ENCODE data around the gene TMEM50B.
"Not testable (repeated sequence)": the region's sequence is repeated elsewhere in the genome, so short reads cannot be mapped to it uniquely, and the experiment has no call there.

Gene TMEM50B

GRCh38 chr21:33479679-33480480 lies at the start of gene TMEM50B:
Gene TMEM50B (minus strand): TSS chr21:33479974. CDS start chr21:33468885, 11,089 bp downstream.
- no peaks in the 10 kb centered on the region for H3K36me3 ChIP-seq (ENCODE audit: control insufficient read depth, insufficient read depth, low read length)
- peaks cover 4% of the 10 kb centered on the region for H3K4me1 ChIP-seq (ENCODE audit: control insufficient read depth, insufficient read depth, low read length)
- peak within 1 kb of the TSS; percentile 68 for H3K9ac ChIP-seq (ENCODE audit: low read depth, low read length)
- no peaks in the 10 kb centered on the region for H3K9me3 ChIP-seq (ENCODE audit: control insufficient read depth, insufficient read depth, low read length)
- H3K27me3 ChIP-seq (ENCODE audit: control insufficient read depth, insufficient read depth, low read length): peaks cover 2% of the 10 kb centered on the region
- H3K4me3 ChIP-seq (ENCODE audit: low read depth, low read length): peak within 1 kb of the TSS; percentile 92

- H3K27me3 ChIP-seq (ENCODE audit: control insufficient read depth, insufficient read depth, low read length): no peaks in the 10 kb centered on the region
- H3K4me3 ChIP-seq (ENCODE audit: low read depth, low read length): no peak overlapping the region
- H3K9ac ChIP-seq (ENCODE audit: low read depth, low read length): no peak overlapping the region
- H3K36me3 ChIP-seq (ENCODE audit: control insufficient read depth, insufficient read depth, low read length): peaks cover 41% of the 10 kb centered on the region
- no peaks in the 10 kb centered on the region for H3K9me3 ChIP-seq (ENCODE audit: control insufficient read depth, insufficient read depth, low read length)
- no peaks in the 10 kb centered on the region for H3K4me1 ChIP-seq (ENCODE audit: control insufficient read depth, insufficient read depth, low read length)
Observed at GRCh38 chr21:33522953-33523349, 43.2 kb upstream of the TMEM50B start.

GRCh38 chr21:33522297-33522952 lies 42.7 kb upstream of the TMEM50B start:
- H3K36me3 ChIP-seq (ENCODE audit: control insufficient read depth, insufficient read depth, low read length): peaks cover 40% of the 10 kb centered on the region
- no peak overlapping the region for H3K4me3 ChIP-seq (ENCODE audit: low read depth, low read length)
- no peak overlapping the region for H3K9ac ChIP-seq (ENCODE audit: low read depth, low read length)
- no peaks in the 10 kb centered on the region for H3K9me3 ChIP-seq (ENCODE audit: control insufficient read depth, insufficient read depth, low read length)
- no peaks in the 10 kb centered on the region for H3K4me1 ChIP-seq (ENCODE audit: control insufficient read depth, insufficient read depth, low read length)
- H3K27me3 ChIP-seq (ENCODE audit: control insufficient read depth, insufficient read depth, low read length): no peaks in the 10 kb centered on the region

GRCh38 chr21:33518899-33519298 lies 39.1 kb upstream of the TMEM50B start:
- no peaks in the 10 kb centered on the region for H3K9me3 ChIP-seq (ENCODE audit: control insufficient read depth, insufficient read depth, low read length)
- no peak overlapping the region for H3K9ac ChIP-seq (ENCODE audit: low read depth, low read length)
- H3K27me3 ChIP-seq (ENCODE audit: control insufficient read depth, insufficient read depth, low read length): no peaks in the 10 kb centered on the region
- H3K36me3 ChIP-seq (ENCODE audit: control insufficient read depth, insufficient read depth, low read length): peaks cover 41% of the 10 kb centered on the region
- H3K4me1 ChIP-seq (ENCODE audit: control insufficient read depth, insufficient read depth, low read length): no peaks in the 10 kb centered on the region
- no peak overlapping the region for H3K4me3 ChIP-seq (ENCODE audit: low read depth, low read length)

GRCh38 chr21:33514229-33514628 lies 34.5 kb upstream of the TMEM50B start:
- peaks cover 59% of the 10 kb centered on the region for H3K36me3 ChIP-seq (ENCODE audit: control insufficient read depth, insufficient read depth, low read length)

GRCh38 chr21:33512481-33512880 lies 32.7 kb upstream of the TMEM50B start:
- H3K9me3 ChIP-seq (ENCODE audit: control insufficient read depth, insufficient read depth, low read length): no peaks in the 10 kb centered on the region
- H3K4me3 ChIP-seq (ENCODE audit: low read depth, low read length): no peak overlapping the region
- H3K27me3 ChIP-seq (ENCODE audit: control insufficient read depth, insufficient read depth, low read length): no peaks in the 10 kb centered on the region
- no peak overlapping the region for H3K9ac ChIP-seq (ENCODE audit: low read depth, low read length)
- no peaks in the 10 kb centered on the region for H3K4me1 ChIP-seq (ENCODE audit: control insufficient read depth, insufficient read depth, low read length)
- peaks cover 53% of the 10 kb centered on the region for H3K36me3 ChIP-seq (ENCODE audit: control insufficient read depth, insufficient read depth, low read length)

More at GRCh38 chr21:33514229-33514628, 34.5 kb upstream of the TMEM50B start:
- H3K9me3 ChIP-seq (ENCODE audit: control insufficient read depth, insufficient read depth, low read length): no peaks in the 10 kb centered on the region
- no peak overlapping the region for H3K9ac ChIP-seq (ENCODE audit: low read depth, low read length)
- H3K27me3 ChIP-seq (ENCODE audit: control insufficient read depth, insufficient read depth, low read length): no peaks in the 10 kb centered on the region
- no peak overlapping the region for H3K4me3 ChIP-seq (ENCODE audit: low read depth, low read length)
- H3K4me1 ChIP-seq (ENCODE audit: control insufficient read depth, insufficient read depth, low read length): no peaks in the 10 kb centered on the region

- Histone ChIP-seq H3K36me3 (ENCODE audit: control insufficient read depth, insufficient read depth, low read length) (peaks cover 53% of the 10 kb centered on the region), H3K4me3 (ENCODE audit: low read depth, low read length) (no peak overlapping the region), H3K9me3 (ENCODE audit: control insufficient read depth, insufficient read depth, low read length) (no peaks in the 10 kb centered on the region), H3K9ac (ENCODE audit: low read depth, low read length) (no peak overlapping the region), H3K27me3 (ENCODE audit: control insufficient read depth, insufficient read depth, low read length) (no peaks in the 10 kb centered on the region), H3K4me1 (ENCODE audit: control insufficient read depth, insufficient read depth, low read length) (no peaks in the 10 kb centered on the region)
Observed at GRCh38 chr21:33511639-33512038, 31.9 kb upstream of the TMEM50B start.

- H3K36me3 ChIP-seq (ENCODE audit: control insufficient read depth, insufficient read depth, low read length): peaks cover 49% of the 10 kb centered on the region
Observed at GRCh38 chr21:33510826-33511225, 31.1 kb upstream of the TMEM50B start.

GRCh38 chr21:33507003-33507402 lies 27.2 kb upstream of the TMEM50B start:
- not testable (repeated sequence) for H3K9ac ChIP-seq (ENCODE audit: low read depth, low read length); H3K9me3 ChIP-seq (ENCODE audit: control insufficient read depth, insufficient read depth, low read length); H3K4me1 ChIP-seq (ENCODE audit: control insufficient read depth, insufficient read depth, low read length); H3K27me3 ChIP-seq (ENCODE audit: control insufficient read depth, insufficient read depth, low read length); H3K4me3 ChIP-seq (ENCODE audit: low read depth, low read length)
- peaks cover 52% of the 10 kb centered on the region for H3K36me3 ChIP-seq (ENCODE audit: control insufficient read depth, insufficient read depth, low read length)

More at GRCh38 chr21:33510826-33511225, 31.1 kb upstream of the TMEM50B start:
- Histone ChIP-seq H3K9me3 (ENCODE audit: control insufficient read depth, insufficient read depth, low read length) (no peaks in the 10 kb centered on the region), H3K27me3 (ENCODE audit: control insufficient read depth, insufficient read depth, low read length) (no peaks in the 10 kb centered on the region), H3K4me1 (ENCODE audit: control insufficient read depth, insufficient read depth, low read length) (no peaks in the 10 kb centered on the region), H3K9ac (ENCODE audit: low read depth, low read length) (no peak overlapping the region), H3K4me3 (ENCODE audit: low read depth, low read length) (no peak overlapping the region)

- Histone ChIP-seq H3K9me3 (ENCODE audit: control insufficient read depth, insufficient read depth, low read length) (no peaks in the 10 kb centered on the region), H3K36me3 (ENCODE audit: control insufficient read depth, insufficient read depth, low read length) (peaks cover 42% of the 10 kb centered on the region), H3K4me3 (ENCODE audit: low read depth, low read length) (no peak overlapping the region), H3K4me1 (ENCODE audit: control insufficient read depth, insufficient read depth, low read length) (no peaks in the 10 kb centered on the region), H3K9ac (ENCODE audit: low read depth, low read length) (no peak overlapping the region), H3K27me3 (ENCODE audit: control insufficient read depth, insufficient read depth, low read length) (no peaks in the 10 kb centered on the region)
Observed at GRCh38 chr21:33505833-33506232, 26.1 kb upstream of the TMEM50B start.

- Histone ChIP-seq H3K4me1 (ENCODE audit: control insufficient read depth, insufficient read depth, low read length) (peaks cover 9% of the 10 kb centered on the region), H3K9ac (ENCODE audit: low read depth, low read length) (no peak overlapping the region), H3K27me3 (ENCODE audit: control insufficient read depth, insufficient read depth, low read length) (no peaks in the 10 kb centered on the region), H3K9me3 (ENCODE audit: control insufficient read depth, insufficient read depth, low read length) (no peaks in the 10 kb centered on the region), H3K36me3 (ENCODE audit: control insufficient read depth, insufficient read depth, low read length) (no peaks in the 10 kb centered on the region), H3K4me3 (ENCODE audit: low read depth, low read length) (no peak overlapping the region)
Observed at GRCh38 chr21:33496345-33496744, 16.6 kb upstream of the TMEM50B start.

GRCh38 chr21:33495743-33496142 lies 16.0 kb upstream of the TMEM50B start:
- Histone ChIP-seq H3K4me3 (ENCODE audit: low read depth, low read length) (no peak overlapping the region), H3K9ac (ENCODE audit: low read depth, low read length) (no peak overlapping the region), H3K4me1 (ENCODE audit: control insufficient read depth, insufficient read depth, low read length) (peaks cover 9% of the 10 kb centered on the region), H3K36me3 (ENCODE audit: control insufficient read depth, insufficient read depth, low read length) (no peaks in the 10 kb centered on the region), H3K9me3 (ENCODE audit: control insufficient read depth, insufficient read depth, low read length) (no peaks in the 10 kb centered on the region), H3K27me3 (ENCODE audit: control insufficient read depth, insufficient read depth, low read length) (no peaks in the 10 kb centered on the region)
